H9 (cell line): ENCODE data around the gene UBE4B. TPM values are rescaled to one million over a fixed set of nuclear protein-coding genes. Genes with fewer than 3 reads are reported as not detected.

Experiments used
- DNase-seq: peaks from one replicate; pipeline ENCODE4 v3.0.0-alpha.2; 2017
- H2AFZ ChIP-seq: one replicate; pipeline ENCODE4 v1.6.1; 2013; ENCODE audit warnings: mild to moderate bottlenecking, low read length, control low read depth, moderate library complexity
- H2AK5ac ChIP-seq: 2 replicates; pipeline ENCODE4 v1.6.1; 2013; ENCODE audit warnings: low read length, control low read depth, mixed read lengths; ENCODE audit not compliant: insufficient read length
- H2BK120ac ChIP-seq: one replicate; pipeline ENCODE4 v1.6.1; 2013; ENCODE audit warnings: low read depth, mild to moderate bottlenecking, low read length, control low read depth, inconsistent platforms; ENCODE audit not compliant: poor library complexity, severe bottlenecking
- H2BK12ac ChIP-seq: 2 replicates; pipeline ENCODE4 v1.6.1; 2013; ENCODE audit warnings: low read length, control low read depth, mixed read lengths, low read depth; ENCODE audit not compliant: insufficient read length
- H2BK15ac ChIP-seq: 2 replicates; pipeline ENCODE4 v1.6.1; 2013; ENCODE audit warnings: low read depth, low read length, control low read depth
- H2BK20ac ChIP-seq: one replicate; pipeline ENCODE4 v1.6.1; 2013; ENCODE audit warnings: low read depth, mild to moderate bottlenecking, low read length, control low read depth, inconsistent platforms; ENCODE audit not compliant: poor library complexity, severe bottlenecking
- H2BK5ac ChIP-seq: 2 replicates; pipeline ENCODE4 v1.6.1; 2013; ENCODE audit warnings: low read length, control low read depth, mixed read lengths; ENCODE audit not compliant: insufficient read length
- H3K14ac ChIP-seq: 2 replicates; pipeline ENCODE4 v1.6.1; 2013; ENCODE audit warnings: low read length, control low read depth; ENCODE audit not compliant: insufficient read depth
- H3K18ac ChIP-seq: 2 replicates; pipeline ENCODE4 v1.6.1; 2013; ENCODE audit warnings: low read depth, mild to moderate bottlenecking, mixed read lengths, low read length, control low read depth; ENCODE audit not compliant: insufficient read length
- H3K23ac ChIP-seq: 2 replicates; pipeline ENCODE4 v1.6.1; 2013; ENCODE audit warnings: low read length, control low read depth, mixed read lengths, low read depth; ENCODE audit not compliant: insufficient read length
- H3K23me2 ChIP-seq: 2 replicates; pipeline ENCODE4 v1.6.1; 2013; ENCODE audit warnings: low read depth, mild to moderate bottlenecking, mixed read lengths, low read length, control low read depth; ENCODE audit not compliant: insufficient read length, poor library complexity, severe bottlenecking
- H3K27ac ChIP-seq: 2 replicates; pipeline ENCODE4 v1.5.1; 2013; ENCODE audit warnings: low read length, control low read depth, mixed read lengths, low read depth; ENCODE audit not compliant: insufficient read length
- H3K27me3 ChIP-seq: 2 replicates; pipeline ENCODE4 v1.6.1; 2013; ENCODE audit warnings: low read length, control low read depth, inconsistent platforms; ENCODE audit not compliant: insufficient read depth
- H3K4ac ChIP-seq: 2 replicates; pipeline ENCODE4 v1.6.1; 2013; ENCODE audit warnings: low read depth, mild to moderate bottlenecking, control low read depth, inconsistent platforms, low read length, moderate library complexity
- H3K4me1 ChIP-seq: 2 replicates; pipeline ENCODE4 v1.6.1; 2013; ENCODE audit warnings: low read length, control low read depth, inconsistent platforms; ENCODE audit not compliant: insufficient read depth
- H3K4me2 ChIP-seq: 2 replicates; pipeline ENCODE4 v1.6.1; 2013; ENCODE audit warnings: low read length, control low read depth, mixed read lengths; ENCODE audit not compliant: insufficient read length, insufficient read depth
- H3K56ac ChIP-seq: 2 replicates; pipeline ENCODE4 v1.6.1; 2013; ENCODE audit warnings: low read depth, mild to moderate bottlenecking, mixed read lengths, low read length, control low read depth; ENCODE audit not compliant: insufficient read length
- H3K79me1 ChIP-seq: 2 replicates; pipeline ENCODE4 v1.6.1; 2013; ENCODE audit warnings: low read depth, mild to moderate bottlenecking, moderate library complexity, low read length, control low read depth, inconsistent platforms; ENCODE audit not compliant: insufficient read depth, poor library complexity, severe bottlenecking
- H3K79me2 ChIP-seq: 2 replicates; pipeline ENCODE4 v1.6.1; 2013; ENCODE audit warnings: low read length, control low read depth, inconsistent platforms; ENCODE audit not compliant: insufficient read depth
- H3K9ac ChIP-seq: 2 replicates; pipeline ENCODE4 v1.6.1; 2013; ENCODE audit warnings: low read length, control low read depth, mixed read lengths; ENCODE audit not compliant: insufficient read length; ENCODE audit errors: extremely low read depth
- H3K9me3 ChIP-seq: one replicate; pipeline ENCODE4 v1.6.1; 2013; ENCODE audit warnings: low read depth, low read length, inconsistent platforms; ENCODE audit not compliant: control insufficient read depth
- H3T11ph ChIP-seq: one replicate; pipeline ENCODE4 v1.6.1; 2013; ENCODE audit warnings: mild to moderate bottlenecking, low read length, control low read depth, inconsistent platforms
- H4K20me1 ChIP-seq: one replicate; pipeline ENCODE4 v1.6.1; 2013; ENCODE audit not compliant: control insufficient read depth, insufficient read length, insufficient read depth
- H4K5ac ChIP-seq: 2 replicates; pipeline ENCODE4 v1.6.1; 2013; ENCODE audit warnings: low read depth, mild to moderate bottlenecking, mixed read lengths, low read length, control low read depth; ENCODE audit not compliant: insufficient read length
- H4K8ac ChIP-seq: replicated peaks from 2 replicates; pipeline ENCODE4 v1.6.1; 2013; ENCODE audit warnings: low read length, control low read depth, mixed read lengths, low read depth; ENCODE audit not compliant: insufficient read length
- H4K91ac ChIP-seq: 2 replicates; pipeline ENCODE4 v1.6.1; 2013; ENCODE audit warnings: low read depth, mild to moderate bottlenecking, moderate library complexity, mixed read lengths, low read length, control low read depth; ENCODE audit not compliant: insufficient read length
- H3K27ac Mint-ChIP-seq, 3 experiments: 2 replicates in 2 of 3; 3 replicates in 1 of 3; pipeline ENCODE4 v1.8.0; 2020 to 2021; ENCODE audit warnings: mixed read lengths in 3 of 3, mild to moderate bottlenecking in 1 of 3, moderate library complexity in 1 of 3
- H3K27me3 Mint-ChIP-seq: 2 replicates; pipeline ENCODE4 v1.8.0; 2021; ENCODE audit warnings: low read depth, mild to moderate bottlenecking, moderate library complexity, mixed read lengths
- H3K36me3 Mint-ChIP-seq, 3 experiments: 2 replicates in 2 of 3; 3 replicates in 1 of 3; pipeline ENCODE4 v1.8.0; 2020 to 2021; ENCODE audit warnings: low read depth in 3 of 3, mixed read lengths in 3 of 3; ENCODE audit not compliant: insufficient read depth in 1 of 3
- H3K4me1 Mint-ChIP-seq, 2 experiments: 2 replicates each; pipeline ENCODE4 v1.8.0; 2020; ENCODE audit warnings: mixed read lengths in 2 of 2
- H3K4me3 Mint-ChIP-seq, 2 experiments: 2 replicates in 1 of 2; 3 replicates in 1 of 2; pipeline ENCODE4 v1.8.0; 2020 to 2021; ENCODE audit warnings: mild to moderate bottlenecking in 2 of 2, mixed read lengths in 2 of 2, moderate library complexity in 1 of 2
- H3K9me3 Mint-ChIP-seq, 2 experiments: 2 replicates in 1 of 2; 3 replicates in 1 of 2; pipeline ENCODE4 v1.8.0; 2020; ENCODE audit warnings: mild to moderate bottlenecking in 2 of 2, mixed read lengths in 2 of 2, moderate library complexity in 1 of 2
- WGBS: extraction: QIAGEN DNeasy Blood & Tissue Kit; methylation state at CpG from one replicate; pipeline ENCODE4 v1.1.7; 2013; ENCODE audit warnings: missing lambda C conversion rate, low lambda C conversion rate, mixed read lengths; ENCODE audit not compliant: insufficient read length; ENCODE audit errors: extremely low coverage; 5-methylcytosine and 5-hydroxymethylcytosine counted together
- total RNA-seq: library from RNA; stranded (reverse); gene quantifications from 2 replicates; pipeline ENCODE4 v1.2.1, GENCODE V29; 2021
- TF ChIP-seq, protein P1 (sequence below): fragments of 200-600 bp; sonication (generic); conservative IDR thresholded peaks from 3 replicates; pipeline ENCODE4 v1.8.0; 2021; ENCODE audit warnings: antibody characterized with exemption, mild to moderate bottlenecking

Gene UBE4B
- total RNA-seq, 1 experiment from 2014 or later = 67.6 TPM

DNA sequence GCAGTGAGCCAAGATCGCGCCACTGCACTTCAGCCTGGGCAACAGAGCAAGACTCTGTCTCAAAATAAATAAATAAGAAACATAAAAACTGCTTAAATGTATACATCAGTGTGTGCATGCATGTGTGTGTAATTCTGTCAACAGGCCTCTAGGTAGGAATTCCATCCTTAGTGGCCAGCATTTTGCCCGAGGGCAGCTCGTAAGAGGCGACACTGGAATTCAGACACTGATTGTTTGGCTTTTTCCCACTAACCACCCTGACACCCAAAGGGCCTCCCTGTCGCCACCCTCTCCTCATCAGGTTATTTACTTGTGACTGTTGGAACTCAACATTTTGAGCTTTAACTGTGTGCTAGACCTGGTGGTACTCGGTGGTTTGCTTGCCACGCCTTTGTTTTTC, 113.6 kb downstream of the UBE4B start:
- TF ChIP-seq, protein P1, sequence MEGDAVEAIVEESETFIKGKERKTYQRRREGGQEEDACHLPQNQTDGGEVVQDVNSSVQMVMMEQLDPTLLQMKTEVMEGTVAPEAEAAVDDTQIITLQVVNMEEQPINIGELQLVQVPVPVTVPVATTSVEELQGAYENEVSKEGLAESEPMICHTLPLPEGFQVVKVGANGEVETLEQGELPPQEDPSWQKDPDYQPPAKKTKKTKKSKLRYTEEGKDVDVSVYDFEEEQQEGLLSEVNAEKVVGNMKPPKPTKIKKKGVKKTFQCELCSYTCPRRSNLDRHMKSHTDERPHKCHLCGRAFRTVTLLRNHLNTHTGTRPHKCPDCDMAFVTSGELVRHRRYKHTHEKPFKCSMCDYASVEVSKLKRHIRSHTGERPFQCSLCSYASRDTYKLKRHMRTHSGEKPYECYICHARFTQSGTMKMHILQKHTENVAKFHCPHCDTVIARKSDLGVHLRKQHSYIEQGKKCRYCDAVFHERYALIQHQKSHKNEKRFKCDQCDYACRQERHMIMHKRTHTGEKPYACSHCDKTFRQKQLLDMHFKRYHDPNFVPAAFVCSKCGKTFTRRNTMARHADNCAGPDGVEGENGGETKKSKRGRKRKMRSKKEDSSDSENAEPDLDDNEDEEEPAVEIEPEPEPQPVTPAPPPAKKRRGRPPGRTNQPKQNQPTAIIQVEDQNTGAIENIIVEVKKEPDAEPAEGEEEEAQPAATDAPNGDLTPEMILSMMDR = no peak
- no peak overlapping the region for H2BK15ac ChIP-seq
- H3K4ac ChIP-seq = no peak overlapping the region
- H4K91ac ChIP-seq = no peak overlapping the region
- Mint-ChIP-seq H3K4me1 (no peaks in the 10 kb centered on the region), H3K4me3 (no peak overlapping the region), H3K36me3 (peaks cover 9 to 32% (median 19%) of the 10 kb centered on the region in 3 experiments; a peak in 6 of 7 replicates), H3K27ac (no peak overlapping the region; a peak in 1 of 7 replicates), H3K27me3 (no peaks in the 10 kb centered on the region), H3K9me3 (no peaks in the 10 kb centered on the region)
- H3K27ac ChIP-seq = no peak overlapping the region
- H2AK5ac ChIP-seq = no peak overlapping the region
- H2BK12ac ChIP-seq = no peak overlapping the region
- no peak overlapping the region for H3K23ac ChIP-seq
- no peak overlapping the region for H3K56ac ChIP-seq
- H3K4me2 ChIP-seq = no peak overlapping the region
- no peak overlapping the region for H2BK20ac ChIP-seq
- DNase-seq = no peak
- H3K27me3 ChIP-seq = no peaks in the 10 kb centered on the region
- no peak overlapping the region for H3K14ac ChIP-seq
- H3K9ac ChIP-seq = no peak overlapping the region
- no peak overlapping the region for H2BK5ac ChIP-seq
- H4K20me1 ChIP-seq = no peaks in the 10 kb centered on the region
- H4K8ac ChIP-seq = no peak overlapping the region
- H3T11ph ChIP-seq = no peak overlapping the region
- H3K4me1 ChIP-seq = no peaks in the 10 kb centered on the region
- no peak overlapping the region for H3K18ac ChIP-seq
- no peaks in the 10 kb centered on the region for H3K23me2 ChIP-seq
- H3K79me2 ChIP-seq = no peaks in the 10 kb centered on the region
- H3K9me3 ChIP-seq = no peaks in the 10 kb centered on the region
- no peak overlapping the region for H2AFZ ChIP-seq
- H4K5ac ChIP-seq = no peak overlapping the region
- WGBS = no CpG with 5 or more reads among the region's 8 CpGs
- H3K79me1 ChIP-seq = no peaks in the 10 kb centered on the region
- no peak overlapping the region for H2BK120ac ChIP-seq
